OCI-M2 (cell line): ENCODE measurements around the gene FOXRED2.
A peak's percentile ranks its signal among the peaks of the same experiment; 100 is the strongest.
"Not testable (repeated sequence)": the region's sequence is repeated elsewhere in the genome, so short reads cannot be mapped to it uniquely, and the experiment has no call there.

Experiments used
- DNase-seq: peaks from one replicate; lab custom pipeline; 2025; ENCODE audit not compliant: unreplicated experiment; lab: John Stamatoyannopoulos, UW

Gene FOXRED2

DNA sequence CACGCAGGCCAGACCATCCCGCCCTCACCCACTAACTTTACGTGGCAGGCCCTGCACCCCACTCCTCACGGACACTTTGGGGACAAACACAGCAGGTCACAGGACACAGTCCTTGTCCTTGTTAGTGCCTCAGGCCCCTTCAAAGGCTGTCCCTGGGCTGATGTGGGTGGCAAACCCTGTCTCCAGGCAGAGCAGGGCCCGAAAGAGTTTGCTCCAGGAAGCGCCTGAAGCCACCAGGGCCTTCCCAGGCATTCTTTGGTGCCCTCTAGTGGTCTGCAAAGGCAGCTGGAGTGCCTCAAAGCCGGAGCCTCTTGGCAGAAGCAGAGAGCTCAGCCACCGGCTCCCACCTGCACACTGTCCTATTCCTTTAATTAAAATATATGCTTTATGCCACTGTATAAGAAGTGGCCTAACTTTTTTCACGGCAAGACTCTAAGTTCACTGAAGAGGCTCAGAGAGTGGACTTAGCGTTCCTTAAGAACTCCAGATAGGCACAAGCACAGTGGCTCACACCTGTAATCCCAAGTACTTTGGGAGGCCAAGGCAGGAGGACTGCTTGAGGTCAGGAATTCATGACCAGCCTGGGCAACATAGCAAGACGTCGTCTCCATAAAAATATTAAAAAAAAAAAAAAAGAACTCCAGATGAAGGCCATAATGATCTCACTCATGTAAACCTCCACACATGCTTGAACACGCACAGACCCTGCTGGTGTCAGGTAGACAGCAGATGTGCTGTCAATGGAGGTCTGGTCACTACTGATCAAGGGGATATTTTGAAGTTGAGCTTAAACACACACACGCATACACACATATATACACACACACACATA, 36.5 kb downstream of the FOXRED2 start:
- peak; percentile 22 for DNase-seq

- no peak for DNase-seq
These were observed 37.6 kb downstream of the FOXRED2 start for GRCh38 chr22:36469094-36469710.

DNA sequence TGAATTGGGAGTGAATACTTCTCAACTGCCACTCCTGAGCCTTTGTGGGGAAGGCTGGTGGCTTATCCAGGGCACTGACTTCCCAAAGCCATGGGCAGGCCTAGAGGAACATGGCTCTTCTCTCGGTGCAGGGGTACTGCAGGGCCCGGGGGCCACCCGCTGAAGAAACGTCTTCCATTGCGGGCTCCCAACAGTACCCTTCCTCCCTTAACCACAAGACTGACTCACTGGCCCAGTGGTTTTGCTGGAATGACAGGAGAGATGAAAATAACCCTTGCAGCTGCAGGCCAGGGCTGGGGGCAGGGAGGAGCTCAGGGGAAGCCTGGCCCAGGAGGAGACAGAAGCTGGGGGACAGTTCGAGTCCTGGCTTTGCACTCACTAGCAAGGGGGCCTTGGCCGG, 38.9 kb downstream of the FOXRED2 start:
- DNase-seq = peak; percentile 23

DNA sequence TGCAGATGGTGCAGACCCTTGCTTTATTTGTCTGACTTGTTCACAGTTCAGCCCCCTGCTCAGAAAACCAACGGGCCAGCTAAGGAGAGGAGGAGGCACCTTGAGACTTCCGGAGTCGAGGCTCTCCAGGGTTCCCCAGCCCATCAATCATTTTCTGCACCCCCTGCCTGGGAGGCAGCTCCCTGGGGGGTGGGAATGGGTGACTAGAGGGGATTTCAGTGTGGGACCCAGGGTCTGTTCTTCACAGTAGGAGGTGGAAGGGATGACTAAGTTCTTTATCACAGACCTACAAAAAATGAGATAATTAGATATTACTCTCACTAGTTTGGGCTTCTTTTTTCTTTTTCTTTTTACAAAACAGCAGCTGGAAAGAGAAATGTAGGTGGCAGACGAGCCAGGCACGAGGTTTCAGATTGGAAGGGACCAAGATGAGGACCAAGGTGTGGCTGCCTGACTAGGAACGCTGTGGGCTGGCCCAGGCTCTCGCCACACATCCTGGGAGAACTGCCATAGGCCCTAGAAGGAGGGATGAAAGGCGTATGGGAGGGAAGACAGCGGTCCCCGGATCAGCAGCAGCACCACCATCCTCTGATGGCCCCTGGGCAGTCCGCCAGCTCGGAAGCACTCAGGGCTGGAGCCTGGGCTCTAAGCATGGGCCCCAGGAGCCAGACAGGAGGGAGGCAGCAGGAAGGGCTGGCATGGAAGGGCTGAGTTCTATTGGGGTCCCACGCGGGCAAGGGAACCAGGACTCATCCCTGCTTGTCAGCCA, 39.6 kb downstream of the FOXRED2 start:
- no peak for DNase-seq

- DNase-seq = no peak
These were observed 40.6 kb downstream of the FOXRED2 start for GRCh38 chr22:36466258-36466657.

DNA sequence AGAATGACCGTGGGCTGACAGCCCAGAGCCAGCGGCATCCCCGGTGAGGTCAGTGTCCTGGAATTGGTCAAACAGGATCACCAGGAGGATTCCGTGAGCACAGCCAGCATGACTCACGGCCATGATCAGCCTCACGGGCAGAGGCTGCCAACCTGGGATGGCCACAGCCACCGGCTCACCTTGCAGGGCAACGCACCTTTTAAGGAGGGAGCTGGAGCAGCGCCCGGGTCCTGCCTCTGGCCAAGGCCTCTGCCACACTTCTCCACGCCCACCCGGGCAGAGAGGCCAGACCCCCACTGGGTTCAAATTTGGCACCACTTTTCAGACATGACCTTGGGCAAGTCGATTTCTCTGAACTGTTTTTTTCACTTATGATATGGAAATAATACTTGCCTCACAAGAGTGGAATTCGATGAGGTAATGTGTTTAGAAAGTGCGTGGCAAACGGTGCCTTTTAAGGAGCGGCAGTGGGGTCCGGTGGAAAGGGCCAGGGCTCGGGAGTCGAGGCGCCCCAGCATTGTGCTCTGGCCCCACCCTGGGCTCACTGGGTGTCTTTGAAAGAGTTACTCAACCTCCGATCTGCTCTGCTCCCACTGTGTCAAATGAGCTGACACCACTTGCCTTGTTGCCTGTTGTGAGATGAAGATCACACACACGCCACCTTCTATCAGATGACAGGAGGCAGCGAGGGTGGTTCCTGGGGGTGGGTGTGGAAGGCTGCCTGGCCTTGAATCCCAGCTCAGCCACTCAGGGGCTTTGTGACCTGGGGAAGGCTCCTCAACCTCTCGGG, 41.4 kb downstream of the FOXRED2 start:
- no peak for DNase-seq

- no peak for DNase-seq
These were observed 42.1 kb downstream of the FOXRED2 start for GRCh38 chr22:36464715-36465231.

- DNase-seq = no peak
These were observed 43.1 kb downstream of the FOXRED2 start for GRCh38 chr22:36463783-36464184.

DNA sequence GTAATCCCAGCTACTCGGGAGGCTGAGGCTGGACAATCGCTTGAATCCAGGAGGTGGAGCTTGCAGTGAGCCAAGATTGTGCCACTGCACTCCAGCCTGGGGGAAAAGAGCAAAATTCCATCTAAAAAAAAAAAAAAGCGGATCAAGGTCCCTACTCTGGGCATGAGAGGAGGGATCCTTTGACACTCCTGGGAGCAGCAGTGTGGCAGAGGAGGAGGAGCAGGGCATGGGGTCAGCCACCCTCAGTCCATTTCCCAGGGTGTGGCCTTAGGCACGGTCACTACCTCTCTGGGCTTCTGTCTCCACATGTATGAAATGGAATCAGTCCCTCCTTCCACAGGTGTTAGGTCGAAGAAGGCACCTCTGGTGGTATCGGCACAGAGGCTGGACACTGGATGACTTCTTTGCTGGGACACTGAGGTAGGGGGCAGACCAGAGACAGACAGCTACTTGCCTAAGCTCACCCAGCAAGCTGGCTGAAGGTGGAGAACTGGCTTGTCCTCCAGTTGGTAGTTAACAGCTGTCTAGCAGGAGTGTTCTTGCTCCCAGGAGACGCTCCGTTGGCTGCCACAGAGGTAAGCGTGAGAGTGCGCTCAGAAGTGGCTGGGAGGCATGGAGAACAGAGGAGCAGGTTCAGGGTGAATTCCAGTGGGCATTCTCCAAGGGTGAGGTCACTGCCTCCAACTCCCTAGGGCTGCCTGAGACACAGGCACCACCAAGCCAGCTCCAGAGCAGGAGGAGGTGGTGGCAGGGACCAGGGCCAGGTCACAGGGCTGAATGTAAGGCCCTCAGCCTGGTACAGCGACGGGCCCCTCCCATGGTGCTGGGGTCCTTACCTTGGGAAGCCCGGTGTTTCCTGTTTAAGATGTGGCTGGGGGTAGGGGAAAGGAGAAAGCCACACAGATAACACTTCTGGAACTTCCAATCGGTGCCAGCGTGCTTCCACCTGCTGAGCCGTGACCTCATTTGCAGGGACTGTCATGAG, 44.9 kb downstream of the FOXRED2 start:
- DNase-seq = no peak

DNA sequence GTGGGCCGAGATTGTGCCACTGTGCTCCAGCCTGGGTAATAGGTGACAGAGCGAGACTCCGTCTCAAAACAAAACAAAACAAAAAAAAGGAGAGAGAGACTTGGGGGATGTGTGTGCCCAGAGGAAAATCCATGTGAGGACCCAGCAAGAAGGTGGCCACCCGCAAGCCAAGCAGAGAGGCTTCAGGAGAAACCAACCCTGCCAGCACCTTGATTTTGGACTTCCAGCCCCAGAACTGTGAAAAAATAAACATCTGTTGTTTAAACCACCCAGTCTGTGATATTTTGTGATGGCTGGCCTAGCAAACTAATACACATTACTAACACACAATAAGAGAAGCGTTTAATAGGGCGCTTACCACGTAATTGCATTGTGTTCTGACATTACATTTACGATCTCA, 46.6 kb downstream of the FOXRED2 start:
- no peak for DNase-seq

DNA sequence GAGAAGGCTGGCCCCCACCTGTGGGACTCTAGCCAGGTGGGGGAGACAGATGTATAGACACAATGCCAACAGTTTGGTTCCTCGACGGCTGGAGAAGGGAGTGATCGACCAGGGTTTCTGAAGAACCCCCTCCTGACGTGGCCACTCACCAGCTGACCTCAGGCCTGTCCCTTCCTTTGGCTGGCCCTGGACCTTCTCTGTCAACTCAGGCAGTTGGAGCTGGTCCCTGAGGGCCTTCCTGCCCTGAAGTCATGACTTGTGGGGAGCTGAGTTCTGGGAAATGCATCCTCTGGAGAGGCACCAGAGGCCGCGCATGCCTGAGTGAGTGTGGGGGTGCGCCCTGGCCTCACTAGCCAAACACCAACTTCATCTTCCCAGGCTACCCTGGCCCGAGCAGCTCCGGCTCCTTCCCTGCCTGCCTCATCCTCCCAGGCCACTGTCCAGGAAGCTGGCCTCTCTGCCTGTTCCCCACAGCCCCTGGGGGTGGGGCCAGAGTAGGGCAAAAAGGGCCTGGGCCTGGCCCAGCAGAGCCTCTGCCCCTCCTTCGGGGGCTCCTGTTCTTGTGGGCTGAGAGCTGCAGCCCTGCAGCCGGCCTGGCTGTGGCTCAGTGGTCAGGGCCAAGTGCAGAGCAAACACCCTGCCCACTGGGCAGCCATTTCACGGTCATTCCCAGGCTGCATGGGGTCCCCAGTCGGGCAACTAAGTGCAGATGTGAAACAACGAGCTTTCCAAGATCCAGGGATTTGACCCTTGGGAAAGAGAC, 49.0 kb downstream of the FOXRED2 start:
- DNase-seq = no peak

DNA sequence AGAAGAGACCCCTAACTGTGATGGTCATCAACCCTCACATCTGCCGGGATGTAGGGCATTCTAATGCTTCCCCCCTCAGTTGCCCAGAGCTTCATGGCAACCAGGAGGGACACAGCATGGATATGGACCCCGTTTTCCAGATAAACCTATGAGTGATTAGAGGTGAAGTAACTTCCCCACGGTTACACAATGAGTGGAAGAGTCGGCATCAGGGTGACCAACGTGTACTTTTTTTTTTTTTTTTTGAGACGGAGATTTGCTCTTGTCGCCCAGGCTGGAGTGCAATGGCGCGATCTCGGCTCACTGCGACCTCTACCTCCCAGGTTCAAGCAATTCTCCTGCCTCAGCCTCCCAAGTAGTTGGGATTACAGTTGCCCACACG, 50.4 kb downstream of the FOXRED2 start:
- no peak for DNase-seq

DNA sequence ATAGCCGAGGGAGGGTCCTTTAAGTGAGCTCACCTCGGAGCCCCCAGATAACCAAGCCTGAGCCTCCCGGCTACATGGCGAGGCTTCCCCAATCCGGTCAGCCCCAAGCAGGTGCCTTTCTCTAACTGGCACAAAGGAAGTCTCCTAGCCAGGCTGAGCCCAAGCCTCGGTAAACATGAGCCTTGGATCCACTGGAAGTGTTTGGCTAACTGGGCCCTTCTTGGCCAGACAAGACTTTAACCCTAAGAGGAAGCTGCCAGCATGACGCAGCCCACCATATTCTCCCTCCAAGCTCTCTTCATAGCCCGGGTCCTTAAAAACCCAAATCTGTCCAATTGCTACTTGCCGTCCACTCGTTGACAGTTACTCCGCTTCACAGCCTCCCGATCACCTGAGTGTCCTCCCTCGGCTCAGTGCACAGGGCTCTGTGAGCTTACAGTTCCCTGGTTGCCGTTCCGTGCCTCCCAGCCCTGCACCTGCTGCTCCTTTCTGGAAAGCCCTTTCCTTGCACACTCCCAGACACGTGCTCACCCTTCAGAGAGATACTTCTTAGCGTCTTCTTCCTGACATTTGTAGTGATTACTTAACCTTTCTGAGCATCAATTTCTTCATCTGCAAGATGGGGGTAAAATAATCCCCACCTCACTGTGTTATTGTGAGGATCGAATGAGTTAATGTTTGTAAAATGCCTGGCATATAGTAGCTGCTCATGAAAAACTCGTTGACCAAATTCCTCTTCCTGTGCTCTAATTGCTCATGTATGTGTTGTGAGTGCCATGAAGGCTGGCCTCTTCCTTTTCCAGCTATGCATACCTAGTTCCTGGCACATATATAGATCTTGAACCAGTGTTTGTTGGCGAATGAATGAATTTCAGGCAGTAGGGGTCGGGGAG, 51.0 kb downstream of the FOXRED2 start:
- DNase-seq = no peak

DNA sequence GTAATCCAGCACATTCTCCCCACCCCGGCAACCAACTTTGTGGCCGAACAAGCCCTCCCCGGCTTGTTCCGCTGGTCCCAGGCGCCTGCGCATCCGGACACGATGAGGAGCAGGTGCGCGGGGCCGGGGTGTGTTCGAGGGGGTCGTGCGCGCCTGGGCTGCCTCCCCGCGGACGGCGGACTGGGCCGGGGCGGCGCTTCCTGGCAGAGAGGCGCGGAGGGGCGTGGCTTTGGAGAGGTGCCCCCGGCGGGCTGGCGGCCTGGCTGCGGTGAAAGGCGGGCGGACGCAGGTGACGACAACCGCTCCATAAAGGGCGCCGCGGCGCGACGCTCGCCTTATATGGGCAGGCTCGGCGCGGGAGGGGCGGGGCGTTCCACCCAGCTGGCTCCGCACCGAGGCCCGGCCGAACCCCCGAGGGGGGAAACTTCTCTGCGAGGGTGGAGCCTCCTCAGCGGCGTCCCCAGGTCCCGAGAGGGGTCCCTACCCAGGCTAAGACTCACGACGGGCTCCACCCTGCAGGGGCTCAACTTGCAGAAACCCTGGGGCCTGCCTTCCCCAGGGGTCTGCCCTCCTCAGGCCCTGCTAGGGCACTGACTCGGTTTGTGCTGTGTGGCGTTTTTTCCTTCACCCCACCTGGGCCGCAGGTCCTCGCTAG, 51.8 kb downstream of the FOXRED2 start:
- DNase-seq = no peak

- no peak for DNase-seq
These were observed 52.9 kb downstream of the FOXRED2 start for GRCh38 chr22:36453855-36454378.

GRCh38 chr22:36452978-36453607, 53.7 kb downstream of the FOXRED2 start:
- not testable (repeated sequence) for DNase-seq
